Prostate gland (tissue), 2 donors: Measurements from ENCODE around the gene UNC119. TPM values are rescaled to one million over a fixed set of nuclear protein-coding genes. Genes with fewer than 3 reads are reported as not detected.

ENCODE experiments used
- DNase-seq: peaks from one replicate; pipeline ENCODE4 v3.0.0-alpha.2; 2019; ENCODE audit warnings: low spot score
- H3K27ac ChIP-seq, 2 donors: fragments of 200-600 bp; sonication (generic); 2 replicates each; pipeline ENCODE4 v1.5.1; 2017 to 2019
- H3K27me3 ChIP-seq: fragments of 200-600 bp; sonication (generic); replicated peaks from 2 replicates; pipeline ENCODE4 v1.5.1; 2019; ENCODE audit not compliant: insufficient read depth
- H3K36me3 ChIP-seq, 2 donors: fragments of 200-600 bp; sonication (generic); 1 replicate in 1 of 2; 2 replicates in 1 of 2; pipeline versions ENCODE4 v1.5.1 to v1.8.1; 2017 to 2019
- H3K4me1 ChIP-seq: fragments of 200-600 bp; sonication (generic); replicated peaks from 2 replicates; pipeline ENCODE4 v1.5.1; 2019
- H3K4me3 ChIP-seq, 2 donors: fragments of 200-600 bp; sonication (generic); 2 replicates each; pipeline ENCODE4 v1.5.1; 2017 to 2019
- H3K9me3 ChIP-seq: fragments of 200-600 bp; sonication (generic); 2 replicates; pipeline ENCODE4 v1.5.1; 2017
- CTCF ChIP-seq, 4 experiments: fragments of 200-600 bp in 2 of 4; fragments of 450-650 bp in 2 of 4; sonication (generic) in 2 of 4; IDR thresholded peaks; 1 replicate in 3 of 4; 2 replicates in 1 of 4; pipeline ENCODE4 v1.5.1; 2016 to 2019; ENCODE audit warnings: antibody characterized with exemption in 4 of 4, mild to moderate bottlenecking in 2 of 4, moderate library complexity in 2 of 4
- POLR2A ChIP-seq: fragments of 450-650 bp; IDR thresholded peaks from one replicate; pipeline ENCODE4 v1.6.1; 2016; ENCODE audit warnings: antibody characterized with exemption, mild to moderate bottlenecking
- POLR2AphosphoS5 ChIP-seq: sonication (generic); formaldehyde crosslinking; IDR thresholded peaks from one replicate; pipeline ENCODE4 v1.6.1; 2017; ENCODE audit warnings: antibody characterized with exemption
- WGBS: methylation state at CpG from one replicate; pipeline ENCODE4 v1.1.5; 2018; 5-methylcytosine and 5-hydroxymethylcytosine counted together
- intact Hi-C: fragments of 100-400 bp; cut with DNase I; formaldehyde crosslinking; loops from one replicate; pipeline ENCODE4 v1.14.2; 2022
- total RNA-seq, 2 donors: library from RNA; depleted of rRNA; stranded (reverse); fragments of >200 nt; gene quantifications; one replicate each; pipeline ENCODE4 v1.1.0, GENCODE V29; 2016

The UNC119 gene
- total RNA-seq, 2 donors from 2014 or later: 51.1 to 154 TPM

GRCh38 chr17:28554565-28554964 lies 2.1 kb upstream of the UNC119 start:
- no peaks in the 10 kb centered on the region for H3K9me3 ChIP-seq
- no peak for DNase-seq
- no peak overlapping the region for H3K4me3 ChIP-seq
- peaks cover 6 to 12% of the 10 kb centered on the region in 2 donors for H3K36me3 ChIP-seq
- 82% methylated on average over 6 of the region's 6 CpGs for WGBS
- no peak overlapping the region for H3K27ac ChIP-seq
- H3K4me1 ChIP-seq: no peaks in the 10 kb centered on the region
- no peak for TF ChIP-seq CTCF (IDR thresholded peaks at IDR 0.05)
- no peaks in the 10 kb centered on the region for H3K27me3 ChIP-seq
- intact Hi-C loops: no loop called here

GRCh38 chr17:28553000-28553505 lies 629 bp upstream of the UNC119 start:
- no peak for DNase-seq
- H3K36me3 ChIP-seq: peaks cover 0 to 11% of the 10 kb centered on the region in 2 donors
- no peaks in the 10 kb centered on the region for H3K27me3 ChIP-seq
- 93% methylated on average over 5 of the region's 5 CpGs for WGBS
- H3K9me3 ChIP-seq: no peaks in the 10 kb centered on the region
- peak overlapping the region; percentile 60 to 93 for H3K4me3 ChIP-seq
- intact Hi-C loops: no loop called here
- H3K27ac ChIP-seq: peak overlapping the region in 1 of 2 donors; percentile 68
- H3K4me1 ChIP-seq: no peaks in the 10 kb centered on the region
- TF ChIP-seq CTCF (IDR thresholded peaks at IDR 0.05) (no peak), POLR2A (no peak)

GRCh38 chr17:28551421-28552175 lies 826 bp downstream of the UNC119 start:
- H3K27ac ChIP-seq: peak overlapping the region; percentile 37 to 68

GRCh38 chr17:28550858-28551257 lies 1.6 kb downstream of the UNC119 start:
- H3K4me1 ChIP-seq: no peaks in the 10 kb centered on the region

More at GRCh38 chr17:28551421-28552175, 826 bp downstream of the UNC119 start:
- Histone ChIP-seq H3K4me1 (no peaks in the 10 kb centered on the region), H3K27me3 (no peaks in the 10 kb centered on the region), H3K4me3 (peak overlapping the region; percentile 60 to 93), H3K9me3 (no peaks in the 10 kb centered on the region), H3K36me3 (no peaks in the 10 kb centered on the region)
- intact Hi-C loops: no loop called here
- TF ChIP-seq POLR2AphosphoS5 (no peak), POLR2A (no peak), CTCF (IDR thresholded peaks at IDR 0.05) (no peak)
- DNase-seq: no peak
- 7% methylated on average over 10 of the region's 10 CpGs for WGBS

More at GRCh38 chr17:28550858-28551257, 1.6 kb downstream of the UNC119 start:
- no peaks in the 10 kb centered on the region for H3K9me3 ChIP-seq
- no peak overlapping the region for H3K4me3 ChIP-seq
- no peaks in the 10 kb centered on the region for H3K27me3 ChIP-seq
- intact Hi-C loops: no loop called here
- DNase-seq: no peak
- TF ChIP-seq POLR2AphosphoS5 (no peak), CTCF (IDR thresholded peaks at IDR 0.05) (no peak), POLR2A (no peak)
- no peak overlapping the region for H3K27ac ChIP-seq
- no peaks in the 10 kb centered on the region for H3K36me3 ChIP-seq
- 91% methylated on average over 1 of the region's 1 CpG for WGBS
